Fibroblast of the aortic adventitia (primary cell): Measurements from ENCODE around the gene ITPR2. TPM values are rescaled to one million over a fixed set of nuclear protein-coding genes. Genes with fewer than 3 reads are reported as not detected.

Experiments
- DNase-seq: peaks from one replicate; pipeline ENCODE4 v3.0.0-alpha.2; 2010; ENCODE audit warnings: low read depth
- H3K4me3 ChIP-seq: 2 replicates; pipeline ENCODE4 v1.5.1; 2011; ENCODE audit warnings: low read depth, mild to moderate bottlenecking, control low read depth, low read length, moderate library complexity
- CTCF ChIP-seq: IDR thresholded peaks from 2 replicates; pipeline ENCODE4 v1.5.1; 2011; ENCODE audit warnings: mild to moderate bottlenecking, low read length, control low read depth, inconsistent platforms; ENCODE audit not compliant: insufficient read depth
- total RNA-seq: library from RNA; depleted of rRNA; stranded (reverse); fragments of >200 nt; gene quantifications from 2 replicates; pipeline ENCODE4 v1.2.3, GENCODE V29; 2012; ENCODE audit warnings: low replicate concordance

ITPR2 gene
- total RNA-seq, 1 donor = 15.5 TPM

- H3K4me3 ChIP-seq = no peak overlapping the region
- no peak for TF ChIP-seq CTCF
- peak; percentile 93 for DNase-seq
Observed at GRCh38 chr12:26658991-26659390, 174.0 kb downstream of the ITPR2 start.

GRCh38 chr12:26654623-26655022 lies 178.4 kb downstream of the ITPR2 start:
- TF ChIP-seq CTCF = no peak
- no peak overlapping the region for H3K4me3 ChIP-seq
- no peak for DNase-seq

GRCh38 chr12:26651566-26652188 lies 181.3 kb downstream of the ITPR2 start:
- no peak overlapping the region for H3K4me3 ChIP-seq
- DNase-seq = peak; percentile 85
- TF ChIP-seq CTCF = peak; percentile 77

- no peak for TF ChIP-seq CTCF
- H3K4me3 ChIP-seq = no peak overlapping the region
- no peak for DNase-seq
Observed at GRCh38 chr12:26651036-26651435, 182.0 kb downstream of the ITPR2 start.

- no peak overlapping the region for H3K4me3 ChIP-seq
- DNase-seq = no peak
- no peak for TF ChIP-seq CTCF
Observed at GRCh38 chr12:26648999-26649398, 184.0 kb downstream of the ITPR2 start.

- no peak overlapping the region for H3K4me3 ChIP-seq
- TF ChIP-seq CTCF = no peak
- DNase-seq = peak; percentile 96
Observed at GRCh38 chr12:26648584-26648983, 184.4 kb downstream of the ITPR2 start.

- TF ChIP-seq CTCF = no peak
- DNase-seq = no peak
- H3K4me3 ChIP-seq = no peak overlapping the region
Observed at GRCh38 chr12:26648066-26648465, 184.9 kb downstream of the ITPR2 start.
